ENCODE data around the gene LHPP. TPM values are rescaled to one million over a fixed set of nuclear protein-coding genes. Genes with fewer than 3 reads are reported as not detected.

LHPP gene
- total RNA-seq, 4 donors from 2014 or later, result 12.3 to 25.0 (median 16.2) TPM

GRCh38 chr10:124645467-124646095 is 184.0 kb downstream of the LHPP start:
- Histone ChIP-seq H3K27me3 (no peaks in the 10 kb centered on the region), H3K27ac (peak overlapping the region in 3 of 4 donors; percentile 45 to 72 (median 56)), H3K4me3 (no peak overlapping the region), H3K36me3 (no peaks in the 10 kb centered on the region), H3K9me3 (no peaks in the 10 kb centered on the region), H3K4me1 (peaks cover 0 to 98% (median 53%) of the 10 kb centered on the region in 3 donors)
- WGBS, 2 donors (ENCODE audit: low coverage in 1 of 2), result 77% methylated on average over 5 of the region's 13 CpGs; no CpG with 5 or more reads in 1 of the 2 donors
- no peak for TF ChIP-seq POLR2AphosphoS5 (IDR thresholded peaks at IDR 0.05)
- no peak for TF ChIP-seq POLR2A (IDR thresholded peaks at IDR 0.05)
- no peak for TF ChIP-seq CTCF (IDR thresholded peaks at IDR 0.05)
- no peak for TF ChIP-seq EP300 (IDR thresholded peaks at IDR 0.05)
- no peak for ATAC-seq

GRCh38 chr10:124646483-124647352 is 185.1 kb downstream of the LHPP start:
- H3K36me3 ChIP-seq, result no peaks in the 10 kb centered on the region
- 69 to 92% methylated on average over 2 to 13 of the region's 19 CpGs for WGBS, 2 donors (ENCODE audit: low coverage in 1 of 2)
- H3K27me3 ChIP-seq, result no peaks in the 10 kb centered on the region
- ATAC-seq, result peak; percentile 47
- TF ChIP-seq POLR2AphosphoS5 (IDR thresholded peaks at IDR 0.05) (peak; percentile 48), POLR2A (IDR thresholded peaks at IDR 0.05) (no peak)
- peak overlapping the region in 3 of 4 donors; percentile 45 to 72 (median 56) for H3K27ac ChIP-seq
- H3K4me1 ChIP-seq, result peaks cover 0 to 98% (median 41%) of the 10 kb centered on the region in 3 donors
- no peak overlapping the region for H3K4me3 ChIP-seq
- no peaks in the 10 kb centered on the region for H3K9me3 ChIP-seq

- TF ChIP-seq POLR2A (IDR thresholded peaks at IDR 0.05) (no peak), CTCF (IDR thresholded peaks at IDR 0.05) (peak in 2 of 4 experiments; percentile 16 to 28)
- WGBS, 2 donors (ENCODE audit: low coverage in 1 of 2), result 60% methylated on average over 3 of the region's 9 CpGs; no CpG with 5 or more reads in 1 of the 2 donors
- Histone ChIP-seq H3K4me1 (peaks cover 0 to 93% (median 34%) of the 10 kb centered on the region in 3 donors), H3K9me3 (no peaks in the 10 kb centered on the region), H3K4me3 (no peak overlapping the region), H3K27ac (peak overlapping the region in 3 of 4 donors; percentile 56 to 73 (median 72)), H3K36me3 (no peaks in the 10 kb centered on the region), H3K27me3 (no peaks in the 10 kb centered on the region)
- peak; percentile 63 for ATAC-seq
Observed at GRCh38 chr10:124647421-124648130, 186.0 kb downstream of the LHPP start.

- Histone ChIP-seq H3K27me3 (no peaks in the 10 kb centered on the region), H3K9me3 (no peaks in the 10 kb centered on the region), H3K36me3 (no peaks in the 10 kb centered on the region), H3K4me3 (no peak overlapping the region), H3K27ac (peak overlapping the region in 3 of 4 donors; percentile 56 to 73 (median 72)), H3K4me1 (peaks cover 0 to 93% (median 34%) of the 10 kb centered on the region in 3 donors)
- no peak for TF ChIP-seq POLR2AphosphoS5 (IDR thresholded peaks at IDR 0.05)
- no peak for TF ChIP-seq POLR2A (IDR thresholded peaks at IDR 0.05)
- TF ChIP-seq EP300 (IDR thresholded peaks at IDR 0.05), result no peak
- TF ChIP-seq CTCF (IDR thresholded peaks at IDR 0.05), result no peak
- WGBS, 2 donors (ENCODE audit: low coverage in 1 of 2), result 85% methylated on average over 2 of the region's 7 CpGs; no CpG with 5 or more reads in 1 of the 2 donors
- no peak for ATAC-seq
Observed at GRCh38 chr10:124648131-124648475, 186.5 kb downstream of the LHPP start.

- H3K36me3 ChIP-seq, result no peaks in the 10 kb centered on the region
- no peaks in the 10 kb centered on the region for H3K9me3 ChIP-seq
- H3K4me3 ChIP-seq, result no peak overlapping the region
- peaks cover 0 to 95% (median 34%) of the 10 kb centered on the region in 3 donors for H3K4me1 ChIP-seq
- TF ChIP-seq CTCF (IDR thresholded peaks at IDR 0.05), result no peak
- no peak for TF ChIP-seq POLR2A (IDR thresholded peaks at IDR 0.05)
- TF ChIP-seq POLR2AphosphoS5 (IDR thresholded peaks at IDR 0.05), result no peak
- no peak for TF ChIP-seq EP300 (IDR thresholded peaks at IDR 0.05)
- H3K27me3 ChIP-seq, result no peaks in the 10 kb centered on the region
- 39% methylated on average over 2 of the region's 9 CpGs; no CpG with 5 or more reads in 1 of the 2 donors for WGBS, 2 donors (ENCODE audit: low coverage in 1 of 2)
- peak overlapping the region in 3 of 4 donors; percentile 56 to 73 (median 72) for H3K27ac ChIP-seq
- peak; percentile 43 for ATAC-seq
Observed at GRCh38 chr10:124648738-124649137, 187.1 kb downstream of the LHPP start.
